Endothelial cell of umbilical vein (primary cell): ENCODE measurements around the gene COX5B. TPM values are rescaled to one million over a fixed set of nuclear protein-coding genes. Genes with fewer than 3 reads are reported as not detected.
A peak's percentile ranks its signal among the peaks of the same experiment; 100 is the strongest.

Experiments used
- BruUV-seq: library from RNA; stranded (reverse); fragments of 400-500 nt; replicated peaks from 2 replicates; lab custom pipeline; 2021; lab: Mats Ljungman, UMichigan
- CTCF ChIA-PET: fragments of 300-600, 350-600 bp; sonication (Branson Sonifier 250); formaldehyde crosslinking; loops from one replicate; lab custom pipeline; 2021; ENCODE audit warnings: antibody characterized with exemption, inconsistent platforms; lab: Charles Lee
- POLR2A ChIA-PET: fragments of 300-600, 350-600 bp; sonication (Branson Sonifier 250); formaldehyde crosslinking; loops from one replicate; lab custom pipeline; 2021; ENCODE audit warnings: antibody characterized with exemption, inconsistent platforms; lab: Charles Lee
- DNase-seq: peaks from one replicate; pipeline ENCODE4 v3.0.0-alpha.2; 2011; ENCODE audit warnings: low read depth, low spot score
- FAIRE-seq: peaks from 2 replicates; lab custom pipeline; 2011; peaks lifted over from hg19 to GRCh38; lab: Jason Lieb, UNC
- H2AFZ ChIP-seq: 2 replicates; pipeline ENCODE4 v1.6.0; 2012; ENCODE audit warnings: low read depth, low read length, control low read depth, inconsistent platforms
- H3K27ac ChIP-seq: 2 replicates; pipeline ENCODE4 v1.5.1; 2011; ENCODE audit warnings: low read depth, mild to moderate bottlenecking, control low read depth, low read length, moderate library complexity; ENCODE audit not compliant: insufficient read depth
- H3K27me3 ChIP-seq, 2 experiments: 2 replicates each; pipeline versions ENCODE4 v1.6.0 to v1.6.1; 2011; ENCODE audit warnings: low read length in 2 of 2, mixed read lengths in 1 of 2; ENCODE audit not compliant: control insufficient read depth in 2 of 2, insufficient read depth in 2 of 2
- H3K36me3 ChIP-seq, 2 experiments: 2 replicates in 1 of 2; 3 replicates in 1 of 2; pipeline ENCODE4 v1.5.1; 2011; ENCODE audit warnings: low read length in 2 of 2, mild to moderate bottlenecking in 1 of 2, moderate library complexity in 1 of 2; ENCODE audit not compliant: control insufficient read depth in 2 of 2, insufficient read depth in 2 of 2; ENCODE audit errors: extremely low read depth in 1 of 2
- H3K4me1 ChIP-seq: 3 replicates; pipeline ENCODE4 v1.5.1; 2011; ENCODE audit warnings: mild to moderate bottlenecking, low read length; ENCODE audit not compliant: control insufficient read depth, insufficient read depth; ENCODE audit errors: extremely low read depth
- H3K4me2 ChIP-seq: 2 replicates; pipeline ENCODE4 v1.6.1; 2011; ENCODE audit warnings: low read length, control low read depth, mixed read lengths; ENCODE audit not compliant: insufficient read depth
- H3K4me3 ChIP-seq, 3 experiments: fragments of 200-600 bp in 1 of 3; sonication (generic), shearing (Covaris generic) in 1 of 3; replicated peaks in 1 of 3; 2 replicates each; pipeline ENCODE4 v1.5.1; 2011 to 2016; ENCODE audit warnings: control low read depth in 3 of 3, low read length in 3 of 3, mild to moderate bottlenecking in 2 of 3, inconsistent platforms in 1 of 3, low read depth in 1 of 3, moderate library complexity in 1 of 3; ENCODE audit not compliant: insufficient read depth in 1 of 3
- H3K79me2 ChIP-seq: 2 replicates; pipeline ENCODE4 v1.6.0; 2012; ENCODE audit warnings: low read length, inconsistent platforms; ENCODE audit not compliant: control insufficient read depth, insufficient read depth
- H3K9ac ChIP-seq: replicated peaks from 2 replicates; pipeline ENCODE3; 2011; ENCODE audit warnings: low read length, control low read depth; ENCODE audit not compliant: insufficient read depth; ENCODE audit errors: extremely low read depth
- H3K9me1 ChIP-seq: replicated peaks from 3 replicates; pipeline ENCODE4 v1.6.0; 2011; ENCODE audit warnings: mild to moderate bottlenecking, low read length; ENCODE audit not compliant: control insufficient read depth, insufficient read depth; ENCODE audit errors: extremely low read depth
- H3K9me3 ChIP-seq: replicated peaks from 2 replicates; pipeline ENCODE4 v1.5.1; 2012; ENCODE audit warnings: low read length, inconsistent platforms; ENCODE audit not compliant: control insufficient read depth, insufficient read depth
- H4K20me1 ChIP-seq: replicated peaks from 2 replicates; pipeline ENCODE3; 2011; ENCODE audit warnings: mild to moderate bottlenecking, low read length; ENCODE audit not compliant: control insufficient read depth, insufficient read depth; ENCODE audit errors: extremely low read depth
- EZH2 ChIP-seq: IDR thresholded peaks from 2 replicates; pipeline ENCODE4 v1.6.1; 2012; ENCODE audit warnings: borderline replicate concordance, low read depth, mild to moderate bottlenecking, moderate library complexity, low read length, inconsistent platforms; ENCODE audit not compliant: severe bottlenecking
- FOS ChIP-seq: IDR thresholded peaks from 2 replicates; pipeline ENCODE4 v1.6.1; 2011; ENCODE audit warnings: mild to moderate bottlenecking, low read length, moderate library complexity, borderline replicate concordance; ENCODE audit not compliant: insufficient read depth
- GATA2 ChIP-seq: IDR thresholded peaks from 2 replicates; pipeline ENCODE4 v1.7.0; 2011; ENCODE audit warnings: low read depth, mild to moderate bottlenecking, moderate library complexity, mixed read lengths, low read length; ENCODE audit not compliant: insufficient read length, insufficient read depth
- JUN ChIP-seq: IDR thresholded peaks from 2 replicates; pipeline ENCODE4 v1.6.1; 2011; ENCODE audit warnings: borderline replicate concordance, low read depth; ENCODE audit not compliant: insufficient read length, insufficient read depth
- MYC ChIP-seq: IDR thresholded peaks from one replicate; pipeline ENCODE4 v1.6.1; 2011; ENCODE audit warnings: mild to moderate bottlenecking, low read depth, low read length
- POLR2A ChIP-seq: IDR thresholded peaks from 2 replicates; pipeline ENCODE4 v1.6.1; 2012; ENCODE audit warnings: low read depth, mild to moderate bottlenecking, control low read depth, low read length
- POLR2AphosphoS5 ChIP-seq: IDR thresholded peaks from 2 replicates; pipeline ENCODE4 v1.6.1; 2012; ENCODE audit warnings: low read depth, mild to moderate bottlenecking, control low read depth, low read length, moderate library complexity; ENCODE audit not compliant: insufficient read depth
- dilution Hi-C: fragments of 300-500 bp; cut with MboI; formaldehyde crosslinking; loops from one replicate; pipeline ENCODE4 v1.15.0; 2019; ENCODE audit warnings: low sequenced_read_pairs; ENCODE audit not compliant: extremely low pct_ligation_motif_present
- intact Hi-C: fragments of 100-400 bp; cut with micrococcal nuclease; formaldehyde crosslinking; loops from one replicate; pipeline ENCODE4 v1.10.0; 2022
- polyA plus RNA-seq, 4 experiments: library from polyadenylated mRNA; depleted of rRNA in 3 of 4; stranded (reverse) in 3 of 4; unstranded in 1 of 4; fragments of >200 nt; gene quantifications; 2 replicates each; pipeline versions ENCODE4 v1.2.1 to v1.2.3, GENCODE V29; 2011 to 2012; ENCODE audit warnings: missing spikeins in 1 of 4
- total RNA-seq: library from RNA; stranded (reverse); gene quantifications from 2 replicates; pipeline ENCODE4 v1.2.3, GENCODE V29; 2021
- TF ChIP-seq, protein P1 (sequence below): IDR thresholded peaks from 2 replicates; pipeline ENCODE4 v1.6.1; 2011; ENCODE audit not compliant: insufficient read depth, insufficient read length
- TF ChIP-seq, protein P2 (sequence below), 2 donors: IDR thresholded peaks; 1 replicate in 1 of 2; 2 replicates in 1 of 2; pipeline ENCODE4 v1.5.1; 2011; ENCODE audit warnings: low read length in 2 of 2, mild to moderate bottlenecking in 2 of 2, moderate library complexity in 2 of 2, control low read depth in 1 of 2, inconsistent platforms in 1 of 2, low read depth in 1 of 2; ENCODE audit not compliant: insufficient read depth in 1 of 2; ENCODE audit errors: extremely low read depth in 1 of 2

The COX5B gene
- total and polyA plus RNA-seq, 2 donors (not counting 3 experiments of a cell fraction or from before 2014, with no cell fraction given) = 167 to 329 TPM

DNA sequence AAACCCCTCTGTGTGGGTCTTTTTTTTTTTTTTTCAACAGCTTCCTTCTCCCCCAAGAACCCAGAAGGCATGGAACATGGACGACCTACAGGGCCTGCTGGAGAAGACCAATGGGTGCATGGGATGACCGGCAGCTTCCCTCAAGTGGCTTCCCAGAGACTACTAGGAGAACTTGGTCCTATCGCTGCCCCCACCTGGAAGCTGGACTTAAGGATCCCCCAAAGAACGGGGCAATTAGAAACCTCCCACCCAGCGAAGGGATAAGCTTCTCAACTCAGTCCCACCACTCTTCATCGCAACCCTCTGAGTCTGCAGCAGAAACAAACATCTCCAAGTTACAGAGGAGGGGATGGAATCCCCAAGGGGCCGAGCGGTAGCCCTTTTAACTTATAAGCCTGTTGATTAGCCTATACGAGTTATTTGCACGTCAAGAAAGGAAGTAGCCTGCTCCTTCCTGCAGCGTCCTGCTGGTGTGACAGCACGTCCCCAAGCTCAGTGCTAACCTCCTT lies 16.6 kb downstream of the COX5B start:
- Histone ChIP-seq H3K9me3 (no peaks in the 10 kb centered on the region), H3K27ac (peak overlapping the region; percentile 82), H3K4me3 (peak overlapping the region in 2 of 3 experiments; percentile 78 to 83), H2AFZ (no peak overlapping the region), H3K36me3 (peaks cover 0 to 11% of the 10 kb centered on the region in 2 experiments), H3K4me1 (peaks cover 18% of the 10 kb centered on the region), H3K27me3 (no peaks in the 10 kb centered on the region), H3K79me2 (peaks cover 13% of the 10 kb centered on the region), H3K4me2 (peak overlapping the region; percentile 79), H4K20me1 (no peaks in the 10 kb centered on the region), H3K9ac (peak overlapping the region; percentile 78), H3K9me1 (no peaks in the 10 kb centered on the region)
- intact Hi-C loops = no loop called here
- dilution Hi-C loops = no loop called here
- ChIA-PET POLR2A (interaction anchor here (0.6 to 3.9 kb wide), 3 partner anchors 14 to 49 kb away, joined by 3 to 38 read pairs (median 4); partner anchors contain the start of gene COX5B), CTCF (interaction anchor here (1.3 to 6.3 kb wide), 7 partner anchors 14 to 72 kb away, joined by 4 to 51 read pairs (median 7); partner anchors contain the start of gene COX5B)
- FAIRE-seq = no peak
- BruUV-seq = no TSS peak
- TF ChIP-seq JUN = no peak
- no peak for TF ChIP-seq MYC
- TF ChIP-seq, protein P1, sequence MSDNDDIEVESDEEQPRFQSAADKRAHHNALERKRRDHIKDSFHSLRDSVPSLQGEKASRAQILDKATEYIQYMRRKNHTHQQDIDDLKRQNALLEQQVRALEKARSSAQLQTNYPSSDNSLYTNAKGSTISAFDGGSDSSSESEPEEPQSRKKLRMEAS = no peak
- TF ChIP-seq GATA2 = no peak
- no peak for TF ChIP-seq POLR2AphosphoS5
- no peak for TF ChIP-seq EZH2
- TF ChIP-seq FOS = no peak
- TF ChIP-seq, protein P2, sequence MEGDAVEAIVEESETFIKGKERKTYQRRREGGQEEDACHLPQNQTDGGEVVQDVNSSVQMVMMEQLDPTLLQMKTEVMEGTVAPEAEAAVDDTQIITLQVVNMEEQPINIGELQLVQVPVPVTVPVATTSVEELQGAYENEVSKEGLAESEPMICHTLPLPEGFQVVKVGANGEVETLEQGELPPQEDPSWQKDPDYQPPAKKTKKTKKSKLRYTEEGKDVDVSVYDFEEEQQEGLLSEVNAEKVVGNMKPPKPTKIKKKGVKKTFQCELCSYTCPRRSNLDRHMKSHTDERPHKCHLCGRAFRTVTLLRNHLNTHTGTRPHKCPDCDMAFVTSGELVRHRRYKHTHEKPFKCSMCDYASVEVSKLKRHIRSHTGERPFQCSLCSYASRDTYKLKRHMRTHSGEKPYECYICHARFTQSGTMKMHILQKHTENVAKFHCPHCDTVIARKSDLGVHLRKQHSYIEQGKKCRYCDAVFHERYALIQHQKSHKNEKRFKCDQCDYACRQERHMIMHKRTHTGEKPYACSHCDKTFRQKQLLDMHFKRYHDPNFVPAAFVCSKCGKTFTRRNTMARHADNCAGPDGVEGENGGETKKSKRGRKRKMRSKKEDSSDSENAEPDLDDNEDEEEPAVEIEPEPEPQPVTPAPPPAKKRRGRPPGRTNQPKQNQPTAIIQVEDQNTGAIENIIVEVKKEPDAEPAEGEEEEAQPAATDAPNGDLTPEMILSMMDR (IDR thresholded peaks at IDR 0.05; ENCODE audit: extremely low read depth in 1 of 2, insufficient read depth in 1 of 2, low read depth in 1 of 2, low read length in 2 of 2) = no peak
- TF ChIP-seq POLR2A = no peak
- no peak for DNase-seq
